D721Med (cell line): ENCODE data around the gene CDKL5.
A peak's percentile ranks its signal among the peaks of the same experiment; 100 is the strongest.

Experiments
- DNase-seq: peaks from one replicate; pipeline ENCODE4 v3.0.0; 2011; ENCODE audit warnings: low spot score; ENCODE audit not compliant: insufficient read length
- FAIRE-seq: peaks from 2 replicates; lab custom pipeline; 2011; peaks lifted over from hg19 to GRCh38; lab: Jason Lieb, UNC
- CTCF ChIP-seq: IDR thresholded peaks from 2 replicates; pipeline ENCODE4 v1.5.1; 2012; ENCODE audit warnings: mild to moderate bottlenecking, control low read depth; ENCODE audit not compliant: insufficient read depth; ENCODE audit errors: missing control alignments

The CDKL5 gene

GRCh38 chrX:18681996-18682395, 256.6 kb downstream of the CDKL5 start:
- DNase-seq = no peak
- no peak for FAIRE-seq
- no peak for TF ChIP-seq CTCF

- DNase-seq = no peak
- FAIRE-seq = no peak
- no peak for TF ChIP-seq CTCF
Measured at GRCh38 chrX:18682979-18683387, 257.6 kb downstream of the CDKL5 start.

- DNase-seq = no peak
- TF ChIP-seq CTCF = no peak
- FAIRE-seq = no peak
Measured at GRCh38 chrX:18687856-18688495, 262.6 kb downstream of the CDKL5 start.

GRCh38 chrX:18691431-18691830, 266.0 kb downstream of the CDKL5 start:
- peak; percentile 96 for FAIRE-seq
- TF ChIP-seq CTCF = no peak
- no peak for DNase-seq

- DNase-seq = no peak
- FAIRE-seq = peak; percentile 99
- TF ChIP-seq CTCF = no peak
Measured at GRCh38 chrX:18692541-18692940, 267.1 kb downstream of the CDKL5 start.

- DNase-seq = no peak
- FAIRE-seq = no peak
- TF ChIP-seq CTCF = no peak
Measured at GRCh38 chrX:18696653-18697052, 271.2 kb downstream of the CDKL5 start.

GRCh38 chrX:18698737-18699650, 273.6 kb downstream of the CDKL5 start:
- no peak for TF ChIP-seq CTCF
- DNase-seq (no peak), FAIRE-seq (no peak)
